Testis (tissue), 2 donors: ENCODE data around the gene MAOB.

Experiments used
- CTCF ChIP-seq, 3 experiments: fragments of 450-650 bp in 2 of 3; fragments of 200-600 bp in 1 of 3; sonication (generic) in 1 of 3; IDR thresholded peaks; one replicate each; pipeline ENCODE4 v1.5.1; 2016 to 2019; ENCODE audit warnings: antibody characterized with exemption in 3 of 3, mild to moderate bottlenecking in 2 of 3, moderate library complexity in 1 of 3
- POLR2A ChIP-seq: fragments of 450-650 bp; IDR thresholded peaks from one replicate; pipeline ENCODE4 v1.6.1; 2017; ENCODE audit warnings: antibody characterized with exemption, mild to moderate bottlenecking, moderate library complexity

- TF ChIP-seq CTCF (IDR thresholded peaks at IDR 0.05) (no peak), POLR2A (no peak)
Observed at GRCh38 chrX:43734444-43734843, 147.8 kb downstream of the MAOB start.
